Measurements from ENCODE around the gene MYH10.

- no peak for TF ChIP-seq TOX (CRISPR knock-in tag; IDR thresholded peaks at IDR 0.05; ENCODE audit: borderline replicate concordance)
- no peak for TF ChIP-seq ZFP3 (CRISPR knock-in tag; IDR thresholded peaks at IDR 0.05)
- no peak for TF ChIP-seq ZFP30 (CRISPR knock-in tag; IDR thresholded peaks at IDR 0.05)
- no peak for TF ChIP-seq OSR1 (CRISPR knock-in tag; IDR thresholded peaks at IDR 0.05)
- no peak for TF ChIP-seq RARB (CRISPR knock-in tag; IDR thresholded peaks at IDR 0.05)
- no peak for TF ChIP-seq ZNF8 (CRISPR knock-in tag; IDR thresholded peaks at IDR 0.05)
- no peak for TF ChIP-seq ARNTL (CRISPR knock-in tag; IDR thresholded peaks at IDR 0.05; ENCODE audit: borderline replicate concordance, low read depth)
Observed at GRCh38 chr17:8679126-8679525, 48.6 kb upstream of the MYH10 start.
